HG02678 (cell line): Measurements from ENCODE around the gene MREG.

ENCODE experiments used
- ATAC-seq: cut with Tn5 transposase; IDR thresholded peaks from one replicate; pipeline ENCODE4 v1.9.1; 2021; ENCODE audit warnings: mild to moderate bottlenecking, moderate library complexity; ENCODE audit not compliant: unreplicated experiment

Gene MREG

DNA sequence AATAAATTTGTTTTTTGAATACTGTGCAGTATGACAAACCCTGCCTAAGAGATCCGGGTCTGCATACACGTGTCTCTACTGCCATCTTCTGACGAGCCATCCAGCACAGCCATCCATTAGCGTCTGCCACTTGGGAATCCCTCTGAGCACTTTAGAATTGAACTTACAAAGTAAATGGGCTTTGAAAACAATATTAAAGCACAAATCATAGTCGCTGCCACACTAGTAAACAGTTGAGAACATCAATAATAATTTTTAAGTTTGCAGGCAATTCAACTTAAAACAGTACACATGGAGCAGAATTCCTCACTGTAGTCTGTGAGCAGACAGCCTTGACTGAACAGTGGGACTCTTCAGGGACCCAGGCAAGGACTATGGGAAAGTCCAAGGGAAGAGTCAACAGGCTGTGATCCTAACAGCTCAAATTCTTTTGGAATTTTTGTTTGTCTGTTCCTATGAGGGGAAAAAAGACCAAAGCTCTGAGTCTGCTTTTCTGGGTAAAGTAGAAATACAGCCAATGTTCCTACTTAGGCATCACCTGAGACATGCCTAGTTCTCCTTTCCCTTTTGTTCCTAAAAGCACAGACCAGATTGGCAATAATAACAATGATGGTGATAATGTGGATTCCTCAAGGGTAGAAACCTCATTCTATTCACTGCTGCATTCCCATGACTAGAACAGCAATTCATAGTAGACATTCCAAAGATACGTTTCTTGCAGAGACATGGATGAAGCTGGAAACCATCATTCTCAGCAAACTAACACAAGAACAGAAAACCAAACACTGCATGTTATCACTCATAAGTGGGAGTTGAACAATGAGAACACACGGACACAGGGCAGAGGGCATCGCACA lies 92.9 kb downstream of the MREG start:
- ATAC-seq, result peak; percentile 57

DNA sequence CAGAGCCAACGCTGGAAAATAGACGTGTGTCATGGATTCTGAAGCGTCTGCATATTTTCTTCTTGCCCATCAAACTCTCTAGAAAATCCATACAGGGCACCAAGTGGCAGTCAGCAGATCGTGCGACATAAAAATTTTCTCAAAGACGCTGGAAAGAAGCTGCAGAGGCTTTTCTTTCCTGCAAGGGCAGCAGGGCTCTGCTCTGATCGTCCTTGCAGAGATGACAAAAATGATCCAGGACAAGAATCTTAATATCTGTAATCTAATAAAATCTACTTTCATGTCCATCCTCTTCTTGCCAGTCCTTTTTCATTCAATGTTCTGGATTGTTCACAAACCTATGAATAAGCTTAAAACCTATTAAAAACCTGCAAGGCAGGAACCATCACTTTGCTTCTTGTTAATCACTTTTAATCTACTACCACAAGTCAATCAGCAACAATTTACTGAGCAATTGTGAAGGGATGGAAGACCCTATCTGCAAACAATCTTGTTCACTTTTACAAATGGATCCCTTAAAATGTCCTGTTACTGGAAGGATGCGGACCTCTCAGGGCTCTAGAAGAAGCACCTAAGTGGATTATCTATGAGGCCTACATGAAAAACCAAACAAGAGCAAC lies 93.6 kb downstream of the MREG start:
- ATAC-seq, result no peak

DNA sequence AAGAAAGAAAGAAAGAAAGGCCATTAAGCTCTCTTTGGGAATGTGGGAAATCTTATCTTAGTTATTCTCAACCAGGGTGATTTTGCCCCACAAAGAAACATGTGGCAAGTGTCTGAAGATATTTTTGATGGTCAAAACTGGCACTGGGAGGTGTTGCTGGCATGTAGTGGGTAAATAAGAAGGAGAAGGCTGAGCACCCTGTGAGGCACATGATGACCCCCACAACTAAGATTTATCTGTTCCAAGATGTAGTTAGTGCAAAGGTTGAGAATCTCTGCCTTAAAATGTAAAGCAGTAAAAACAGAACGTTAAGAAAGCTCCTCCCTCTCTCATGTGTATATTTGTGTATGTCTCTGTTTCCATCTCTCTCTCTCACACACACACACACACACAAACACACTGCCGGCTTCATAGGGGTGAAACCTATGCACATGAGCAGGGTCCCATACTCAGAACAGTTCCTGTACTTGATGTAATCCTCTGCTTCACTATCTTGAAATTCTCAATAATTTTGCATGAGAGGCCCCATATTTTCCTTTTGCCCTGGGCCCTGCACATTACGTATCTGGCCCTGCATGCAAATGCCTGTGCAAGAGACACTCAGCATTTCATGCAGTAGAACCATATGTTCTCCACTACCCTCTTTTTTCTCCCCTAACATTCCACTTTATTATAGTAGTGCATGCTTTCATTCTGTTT lies 94.3 kb downstream of the MREG start:
- peak; percentile 19 for ATAC-seq

DNA sequence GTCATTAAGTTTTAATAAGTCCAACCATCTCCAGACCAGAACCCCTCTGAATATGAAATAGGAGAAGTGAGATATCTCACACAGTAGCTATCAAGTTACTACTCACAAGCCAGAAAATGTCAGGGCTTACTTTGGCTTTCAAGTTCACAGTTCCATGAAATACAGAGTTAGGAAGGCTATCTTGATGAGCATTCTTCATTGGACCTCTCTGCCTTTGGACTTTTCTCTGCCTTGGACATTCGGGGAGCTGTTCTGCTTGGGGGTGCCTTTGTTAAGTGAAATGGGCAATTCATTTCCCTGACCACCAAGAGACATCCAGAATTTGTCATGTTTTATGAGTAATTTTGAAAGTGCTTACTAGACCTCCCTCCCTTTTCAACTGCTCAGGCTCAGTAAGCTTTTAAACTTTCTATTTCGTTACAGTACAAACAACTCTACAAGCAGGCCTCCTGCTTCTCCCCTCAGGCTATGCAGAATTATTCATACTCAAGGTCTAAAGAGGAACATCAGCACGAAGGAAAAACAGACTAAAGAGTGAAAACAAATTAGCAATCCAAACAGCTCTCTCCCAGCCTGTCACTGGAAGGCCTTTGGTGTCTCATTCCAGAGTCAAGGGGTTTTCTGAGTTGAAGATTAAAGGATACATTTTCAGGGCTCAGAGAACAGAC lies 95.3 kb downstream of the MREG start:
- peak; percentile 70 for ATAC-seq

DNA sequence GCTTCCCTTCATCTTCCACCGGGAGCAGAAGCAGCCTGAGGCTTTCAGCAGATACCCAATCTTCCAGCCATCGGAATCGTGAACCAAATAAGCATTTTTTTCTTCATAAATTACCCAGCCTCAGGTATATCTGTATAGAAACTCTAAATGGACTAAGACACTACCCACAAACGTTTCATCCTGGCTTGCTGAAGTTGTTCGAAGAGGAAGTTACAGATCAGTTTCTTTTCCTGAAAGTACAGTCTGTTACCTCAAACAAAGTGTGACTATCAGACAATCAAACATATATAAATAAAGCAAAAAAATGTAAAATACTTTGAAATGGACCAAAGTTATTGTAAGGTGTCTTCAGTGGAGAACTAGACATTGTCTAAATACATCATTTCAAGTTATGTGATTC lies 97.9 kb downstream of the MREG start:
- ATAC-seq, result no peak

DNA sequence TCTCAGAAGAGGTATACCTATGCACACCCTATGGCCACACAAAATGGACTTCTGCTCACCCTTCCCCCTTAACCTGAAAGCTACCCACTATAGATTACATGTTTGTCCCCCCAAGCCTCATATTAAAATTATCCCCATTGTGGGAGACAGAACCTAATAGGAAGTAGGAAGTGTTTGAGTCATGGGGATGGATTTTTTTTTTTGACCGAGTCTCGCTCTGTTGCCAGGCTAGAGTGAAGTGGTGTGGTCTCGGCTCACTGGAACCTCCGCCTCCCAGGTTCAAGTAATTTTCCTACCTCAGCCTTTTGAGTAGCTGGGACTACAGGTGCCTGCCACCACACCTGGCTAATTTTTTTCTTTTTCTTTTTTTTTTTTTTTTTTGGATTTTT lies 98.6 kb downstream of the MREG start:
- ATAC-seq, result no peak

DNA sequence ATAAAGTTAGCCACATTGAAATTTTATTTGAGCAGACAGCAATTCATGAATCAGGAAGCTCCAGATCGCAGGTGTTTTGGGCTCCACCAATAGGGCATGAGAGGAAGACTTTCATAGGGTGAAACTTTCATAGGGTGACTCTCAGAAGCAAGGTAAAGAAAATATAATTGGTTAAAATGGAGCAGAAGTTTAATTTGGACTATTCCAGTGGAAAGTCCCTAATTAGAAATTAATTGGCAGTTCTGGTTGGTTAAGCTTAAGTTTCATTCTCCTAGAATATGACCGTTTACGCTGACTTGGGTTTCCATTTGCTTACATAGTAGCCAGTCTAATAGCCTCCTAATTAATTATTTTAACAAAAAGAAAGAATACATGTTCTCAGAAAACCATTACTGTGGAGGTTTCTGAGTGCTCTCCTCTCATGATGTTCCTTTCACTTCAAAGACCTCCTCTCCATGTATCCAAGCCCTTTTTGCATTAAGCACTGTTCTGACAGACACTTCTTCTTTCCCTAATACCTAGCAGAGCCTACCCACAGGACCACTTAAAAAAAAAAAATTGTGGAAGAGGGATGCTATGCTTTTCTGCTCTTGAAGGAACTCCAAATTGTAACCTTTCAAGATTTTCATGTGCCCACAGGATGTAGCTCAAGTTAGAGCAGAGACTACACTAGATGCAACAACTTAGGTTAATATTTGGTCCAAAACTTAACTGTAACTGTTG lies 99.1 kb downstream of the MREG start:
- no peak for ATAC-seq

DNA sequence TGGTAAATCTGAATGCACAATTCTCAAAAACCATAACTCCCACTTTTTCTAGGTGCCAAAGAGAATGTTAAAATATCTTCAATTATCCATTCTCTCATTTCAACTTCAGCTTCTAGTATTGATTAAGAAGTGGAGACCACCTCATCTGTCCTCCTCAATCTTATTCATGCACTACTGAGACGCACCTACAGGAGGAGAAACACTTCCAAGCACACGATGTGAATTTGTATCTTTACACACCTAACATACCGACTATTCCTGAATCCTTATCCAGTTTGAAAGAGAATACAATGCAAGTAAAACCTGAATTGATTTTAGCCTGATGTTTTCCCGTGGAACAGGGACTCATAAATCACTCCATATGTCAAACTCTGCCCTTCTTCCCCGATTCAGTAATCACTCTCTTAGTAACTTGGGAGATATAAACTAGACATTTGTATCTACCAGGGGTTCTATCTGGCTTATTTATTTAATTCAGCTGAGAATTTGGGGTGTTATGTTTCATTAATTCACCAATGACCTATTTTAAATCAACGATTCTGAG lies 101.0 kb downstream of the MREG start:
- no peak for ATAC-seq

DNA sequence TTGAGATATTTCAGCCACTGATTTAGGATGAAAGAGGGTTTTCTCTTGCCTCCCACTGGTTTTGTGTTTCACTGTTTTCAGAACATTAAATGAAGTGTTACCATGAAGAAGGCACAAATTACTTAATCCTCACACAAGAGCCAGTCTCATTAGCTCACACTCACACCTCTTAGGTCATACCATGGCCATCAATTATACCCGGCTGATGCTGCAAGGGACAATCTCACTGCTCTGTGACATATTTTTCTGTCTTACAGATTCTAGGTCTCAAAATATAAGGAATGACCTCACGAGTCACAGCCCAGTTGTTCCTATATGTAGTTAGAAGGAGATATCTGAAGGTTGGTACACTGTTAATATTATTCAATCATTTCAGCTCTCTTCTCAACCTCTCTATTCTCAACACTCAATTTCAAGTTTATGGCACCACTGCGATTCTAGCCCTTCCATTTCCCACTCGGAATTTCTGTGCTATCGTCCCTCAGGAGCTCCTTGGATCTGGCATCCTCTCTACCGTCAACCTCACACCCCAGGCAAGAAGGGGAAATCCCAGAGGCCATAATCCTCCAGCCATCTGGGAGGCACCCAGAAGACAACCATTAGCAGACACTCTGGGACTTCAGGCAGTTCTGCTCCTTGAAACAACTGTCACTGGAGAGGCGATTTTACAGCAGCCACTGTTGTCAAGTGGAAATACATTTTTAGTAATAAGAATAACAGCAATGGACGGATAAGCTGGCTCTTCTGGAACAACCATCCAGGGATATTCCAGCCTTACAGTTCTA lies 101.9 kb downstream of the MREG start:
- ATAC-seq, result no peak

DNA sequence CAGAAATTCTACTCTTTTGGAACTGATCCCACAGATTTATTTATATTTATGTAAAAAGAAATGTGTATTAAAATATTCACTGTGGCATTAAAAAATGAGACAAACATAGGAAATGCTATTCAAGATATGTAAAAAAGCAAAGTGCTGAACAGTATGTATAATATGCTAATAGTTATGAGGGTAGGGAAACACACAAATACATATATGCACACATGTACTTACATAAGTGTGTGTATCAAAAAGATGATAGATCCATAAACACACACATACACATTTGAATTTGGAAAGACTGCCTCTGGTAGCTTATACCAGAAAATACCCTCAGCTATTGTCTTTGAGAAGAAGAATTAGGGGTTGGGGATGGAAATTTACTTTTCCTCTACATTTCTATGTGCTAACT lies 103.2 kb downstream of the MREG start:
- ATAC-seq, result no peak

DNA sequence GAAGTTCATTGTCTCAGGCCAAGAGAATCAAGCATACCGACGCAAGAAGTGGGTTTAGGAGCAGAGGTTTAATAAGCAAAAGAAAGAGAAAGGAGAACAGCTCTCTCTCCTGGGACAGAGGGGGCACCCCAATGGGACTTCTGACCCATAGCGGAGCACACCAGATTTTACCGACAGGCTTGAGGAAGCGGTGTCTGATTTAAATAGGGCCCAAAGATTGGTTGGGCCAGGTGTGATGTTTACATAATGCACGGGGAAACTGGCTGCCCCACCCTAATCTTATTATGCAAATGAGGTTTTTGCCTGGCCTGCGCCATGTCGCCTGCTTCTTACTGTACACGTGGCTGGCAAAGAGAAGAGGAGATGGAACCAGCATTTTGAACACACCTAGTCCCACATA lies 106.2 kb downstream of the MREG start:
- no peak for ATAC-seq

DNA sequence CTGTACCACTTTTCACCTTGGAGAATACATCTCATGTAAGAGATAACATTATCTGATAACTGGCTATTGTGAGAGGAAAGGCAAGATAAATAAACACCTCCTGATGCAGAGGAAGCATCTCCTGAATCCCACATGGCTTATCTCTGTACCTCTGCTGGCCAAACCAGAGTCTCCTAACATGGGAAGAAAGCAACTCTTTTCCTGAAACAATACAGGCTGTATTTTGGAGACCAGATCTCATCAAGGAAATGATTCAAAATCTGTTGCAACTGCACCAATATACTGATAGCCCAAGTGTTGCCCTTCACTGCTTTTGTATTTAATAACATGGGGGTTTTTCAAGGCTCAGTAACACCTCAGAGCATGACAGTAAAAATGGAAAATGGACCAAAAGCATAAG lies 106.9 kb downstream of the MREG start:
- ATAC-seq, result no peak

DNA sequence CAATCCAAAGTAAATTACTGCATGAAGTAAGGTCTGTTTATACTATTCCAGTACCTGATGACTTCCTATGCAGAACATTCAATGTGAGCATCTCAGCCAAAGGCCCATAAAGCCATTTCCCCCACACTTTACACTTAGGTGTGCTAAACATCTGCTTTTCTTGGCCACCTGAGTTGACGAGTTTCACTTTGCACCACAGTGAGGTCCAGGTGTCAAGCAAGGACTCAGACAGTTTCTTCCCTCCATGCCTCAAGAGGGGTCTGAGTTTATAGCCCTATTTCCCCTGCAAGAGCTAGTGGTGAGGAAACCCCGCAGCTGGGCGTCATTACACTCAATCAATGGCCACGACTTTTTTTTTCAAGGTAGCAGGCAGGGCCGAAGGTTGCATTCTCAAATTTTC lies 107.7 kb downstream of the MREG start:
- ATAC-seq, result no peak

DNA sequence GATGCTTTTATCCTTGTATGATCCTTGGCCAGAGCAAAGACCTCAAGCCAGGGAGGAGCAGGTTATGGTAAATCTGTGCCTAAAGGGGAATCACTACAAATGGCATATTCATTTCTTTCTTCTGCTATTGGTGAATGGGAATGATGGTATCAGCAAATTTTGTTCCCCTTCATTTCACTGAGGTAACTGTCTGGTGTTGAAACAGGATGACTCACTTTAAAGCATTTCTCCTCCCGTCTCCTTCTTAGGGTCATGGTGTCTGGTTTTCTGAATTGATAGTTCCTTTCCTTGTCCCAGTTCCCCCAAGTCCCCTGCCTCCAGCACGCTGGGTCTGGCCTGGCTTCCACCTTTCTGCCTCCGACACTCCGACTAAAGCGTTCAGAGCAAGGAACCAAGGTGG lies 109.2 kb downstream of the MREG start:
- no peak for ATAC-seq

DNA sequence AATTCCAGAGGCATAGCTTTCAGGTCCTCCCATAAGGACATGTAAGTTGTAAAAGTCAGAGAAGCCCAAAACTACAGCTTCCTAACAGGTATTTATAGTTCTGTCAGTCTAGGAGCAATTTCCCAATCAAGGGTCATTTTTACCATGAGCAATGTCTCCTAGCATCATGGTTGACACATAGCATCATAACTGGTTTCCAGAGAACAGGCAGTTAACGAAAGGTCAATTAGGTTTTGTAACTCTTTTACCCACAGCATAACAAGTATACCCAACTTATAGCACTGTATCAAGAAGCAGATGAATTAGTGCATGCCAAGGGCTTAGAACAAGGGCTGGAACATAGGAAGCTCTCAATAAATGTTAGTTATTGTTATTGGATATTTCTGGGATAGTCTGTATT lies 110.1 kb downstream of the MREG start:
- no peak for ATAC-seq

DNA sequence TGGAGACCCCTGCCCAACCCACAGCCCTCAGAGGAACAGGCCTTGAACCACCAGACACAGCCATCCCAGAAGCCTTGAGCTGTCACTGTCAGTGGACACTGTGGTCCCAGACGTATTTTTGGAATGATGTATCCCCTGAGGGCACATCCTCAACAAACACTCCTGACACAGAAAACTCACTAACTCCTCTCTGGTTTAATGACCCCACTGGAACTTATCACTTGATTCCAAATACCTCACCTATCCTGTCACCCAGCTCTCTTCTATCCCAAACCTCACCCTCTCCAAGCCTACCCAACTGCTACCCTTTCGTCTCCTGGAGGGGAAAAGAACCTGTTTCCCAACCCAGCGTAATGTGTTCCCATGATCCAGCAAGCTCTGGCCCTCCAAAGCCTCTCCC lies 111.6 kb downstream of the MREG start:
- no peak for ATAC-seq

DNA sequence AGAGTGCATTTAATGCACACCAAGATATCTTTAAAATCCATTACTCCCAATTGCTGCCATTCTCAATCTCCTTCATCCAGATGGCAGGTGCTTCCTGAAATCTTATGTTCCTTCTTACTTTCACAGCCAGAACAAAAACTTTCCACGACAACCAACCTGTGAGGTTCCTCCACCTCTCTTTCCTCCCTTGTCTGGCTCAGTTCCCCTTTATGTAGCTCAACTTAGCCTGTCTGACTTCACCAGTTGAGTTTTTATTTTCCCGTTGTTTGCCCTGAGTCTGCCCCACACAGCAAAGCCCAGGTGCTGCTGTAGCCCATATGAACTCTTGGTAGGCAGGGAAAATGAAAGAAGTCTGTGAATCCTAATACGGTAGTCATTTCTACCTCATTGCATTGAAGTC lies 112.5 kb downstream of the MREG start:
- peak; percentile 83 for ATAC-seq

DNA sequence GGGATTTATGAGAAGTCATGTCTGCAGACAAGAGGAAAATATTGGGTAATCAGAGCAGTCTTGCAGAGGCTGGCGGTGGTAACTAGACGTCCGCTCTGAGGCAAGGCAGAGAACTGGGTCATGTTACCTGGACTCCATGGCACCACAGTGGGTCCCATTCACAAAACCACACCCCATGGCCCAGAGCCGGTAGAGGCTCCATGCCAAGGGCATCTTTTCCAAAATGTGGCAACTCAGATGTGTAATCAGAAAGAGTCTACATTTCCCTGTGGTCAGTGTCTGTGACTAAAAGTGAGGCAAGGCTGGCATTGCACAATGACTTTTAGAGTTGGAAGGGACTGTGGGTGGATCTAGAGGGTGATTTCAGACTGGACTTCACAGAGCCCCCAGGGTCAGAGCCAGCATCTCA lies 113.1 kb downstream of the MREG start:
- no peak for ATAC-seq

DNA sequence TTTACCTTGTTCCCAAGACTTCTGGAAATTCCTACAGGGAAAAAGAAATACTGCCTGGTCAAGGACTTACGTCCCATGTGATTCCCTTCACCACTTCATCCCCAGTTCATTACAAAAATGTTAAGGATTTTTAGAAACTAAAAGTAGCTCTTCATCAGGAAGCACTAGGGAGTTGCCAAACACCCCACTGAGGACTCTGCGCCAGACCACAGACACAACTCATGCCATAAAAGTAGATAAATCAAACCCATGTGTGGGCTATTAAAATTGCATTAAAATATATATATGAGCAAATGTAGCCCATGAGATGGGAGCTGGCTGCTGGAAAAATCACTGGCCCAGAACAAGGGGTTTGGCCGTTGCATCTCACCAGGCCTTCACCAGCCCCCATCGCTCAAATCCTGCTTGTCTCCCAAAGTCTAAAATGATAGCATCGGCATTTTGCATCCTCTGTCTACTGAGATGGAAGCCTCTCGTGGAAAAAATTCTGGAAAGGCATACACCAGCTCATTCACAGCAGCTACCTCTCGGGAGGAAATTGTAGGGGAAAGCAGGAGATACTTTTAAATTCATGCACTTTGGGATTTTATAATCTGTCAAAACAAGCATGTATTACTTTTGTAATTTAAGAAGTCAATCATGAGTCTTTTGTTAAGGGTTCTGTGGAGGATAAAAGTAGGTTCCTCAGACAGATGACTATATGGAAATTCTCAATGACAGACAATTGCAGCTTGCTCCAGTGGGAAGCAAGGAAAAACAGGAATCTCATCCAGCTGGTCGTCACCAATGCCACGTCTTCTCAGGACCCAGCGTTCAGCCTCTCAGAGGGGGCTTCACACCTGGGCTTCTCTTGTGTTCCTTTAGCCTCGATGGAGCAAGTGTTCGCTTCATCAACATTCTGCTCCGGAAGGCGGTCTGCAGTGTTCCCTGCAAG lies 113.9 kb downstream of the MREG start:
- no peak for ATAC-seq
